Measurements from ENCODE around the gene ARL13B.
A peak's percentile ranks its signal among the peaks of the same experiment; 100 is the strongest.
"Not testable (repeated sequence)": the region's sequence is repeated elsewhere in the genome, so short reads cannot be mapped to it uniquely, and the experiment has no call there.

ARL13B gene

DNA sequence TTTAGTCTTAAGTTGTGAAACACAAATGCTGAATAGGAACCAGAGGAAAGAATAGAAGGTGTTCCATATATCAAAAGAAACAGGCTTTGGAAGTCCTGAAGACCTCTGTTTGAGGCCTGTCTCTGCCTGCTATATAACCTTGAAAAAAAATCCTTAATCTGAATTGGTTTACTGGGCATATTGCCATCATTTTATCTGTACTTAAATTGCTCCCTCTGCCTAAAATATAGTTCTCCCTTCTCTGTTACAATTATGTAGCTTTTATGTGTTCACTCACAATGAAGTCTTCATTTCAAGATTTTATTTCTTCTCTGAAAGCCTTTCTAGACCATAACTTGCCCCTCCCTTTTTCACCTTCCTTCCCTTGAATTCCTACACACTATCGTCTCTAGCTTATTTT lies 21.2 kb downstream of the ARL13B start:
- no peak for DNase-seq

DNA sequence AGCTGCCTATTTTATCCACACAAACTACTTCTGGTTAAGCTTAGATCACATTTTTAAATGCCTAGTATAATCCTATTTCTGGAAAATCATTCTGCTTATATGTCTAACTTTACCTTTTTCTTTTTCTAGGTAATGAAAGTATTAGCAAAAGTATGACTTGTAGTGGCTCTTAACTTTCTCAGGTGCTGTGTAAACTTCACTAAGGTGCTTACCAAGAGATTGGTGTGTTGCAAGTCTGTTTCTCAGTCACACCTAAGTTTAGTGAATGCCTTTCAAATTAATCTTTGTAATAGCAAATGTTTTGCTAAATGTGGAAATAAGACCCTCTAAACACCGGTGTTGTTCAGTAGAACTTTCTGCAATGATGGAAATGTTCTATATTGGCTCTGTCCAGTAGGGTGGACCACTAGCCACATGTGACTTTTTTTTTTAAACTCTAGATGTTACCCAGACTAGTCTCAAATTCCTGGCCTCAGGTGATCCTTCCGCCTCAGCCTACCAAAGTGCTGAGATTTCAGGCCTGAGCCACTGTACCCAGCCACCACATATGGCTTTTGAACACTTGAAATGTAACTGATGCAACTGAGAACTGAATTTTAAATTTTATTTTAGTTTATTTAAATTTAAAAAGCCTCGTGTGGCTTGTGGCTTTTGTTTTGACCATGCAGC lies 22.0 kb downstream of the ARL13B start:
- DNase-seq: no peak

DNA sequence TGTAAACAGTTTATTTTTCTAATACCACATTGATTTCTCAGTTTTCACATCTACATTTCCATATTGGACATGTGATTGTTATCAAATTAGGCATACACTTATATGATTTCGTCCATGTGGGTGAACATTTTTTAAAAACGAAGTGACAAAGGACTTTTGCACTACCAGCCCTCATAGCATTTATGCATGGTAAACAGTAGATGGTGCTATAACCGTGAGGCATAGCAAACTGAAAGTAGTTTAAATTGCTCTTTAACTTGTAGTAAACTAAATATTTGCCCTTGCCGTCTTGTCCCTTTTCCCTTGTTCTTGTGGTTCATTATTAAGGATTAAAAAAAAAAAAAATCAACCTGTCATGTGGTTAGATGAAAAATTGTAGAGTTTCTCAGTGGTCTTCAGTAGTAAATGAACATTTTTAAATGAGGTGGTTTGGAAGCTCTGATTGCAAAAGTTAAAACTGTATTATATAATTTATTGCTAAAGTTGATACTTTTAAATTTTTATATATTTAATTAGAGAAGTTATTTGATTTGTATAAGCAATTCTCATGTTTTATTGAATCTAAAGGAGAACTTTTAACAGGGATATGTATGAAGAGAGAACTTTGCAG lies 24.5 kb downstream of the ARL13B start:
- DNase-seq: peak; percentile 59

DNA sequence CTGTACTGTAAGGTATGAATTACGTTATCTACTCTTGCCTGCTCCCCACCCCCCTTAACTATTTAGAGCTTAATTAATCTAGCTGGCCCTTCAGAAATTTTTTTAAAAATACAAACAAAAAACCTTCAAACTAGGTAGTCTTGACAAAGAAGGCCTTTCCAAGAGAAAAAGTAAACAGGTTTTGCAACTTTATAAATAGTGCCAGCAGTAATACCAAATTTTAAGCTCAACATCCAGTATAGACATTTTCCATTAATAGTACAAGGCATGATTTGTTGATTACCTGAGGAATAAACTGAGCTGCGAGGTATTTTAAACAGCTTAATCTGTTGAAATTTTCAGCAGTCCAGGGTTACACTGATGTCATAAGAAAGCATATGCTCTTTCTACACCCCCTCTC lies 28.3 kb downstream of the ARL13B start:
- DNase-seq: no peak

DNA sequence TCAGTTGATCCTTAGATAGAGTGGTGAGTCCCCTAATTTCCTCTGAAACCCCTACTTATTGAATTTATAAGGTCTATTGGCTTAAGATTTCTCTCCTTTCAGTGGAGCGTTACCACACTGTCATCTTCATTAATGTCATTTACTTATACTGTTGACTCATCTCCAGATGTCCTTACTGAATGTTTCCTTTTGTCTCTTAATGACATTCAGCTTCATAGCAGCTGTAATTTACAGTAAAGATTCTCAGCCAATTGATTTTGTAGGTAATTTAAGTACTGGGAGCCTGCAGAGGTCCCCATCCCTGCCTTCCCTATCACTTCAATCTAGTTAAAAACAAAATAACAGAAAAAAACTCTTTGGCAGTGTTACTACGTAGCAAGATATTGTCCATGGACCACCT lies 29.7 kb downstream of the ARL13B start:
- peak; percentile 65 for DNase-seq

DNA sequence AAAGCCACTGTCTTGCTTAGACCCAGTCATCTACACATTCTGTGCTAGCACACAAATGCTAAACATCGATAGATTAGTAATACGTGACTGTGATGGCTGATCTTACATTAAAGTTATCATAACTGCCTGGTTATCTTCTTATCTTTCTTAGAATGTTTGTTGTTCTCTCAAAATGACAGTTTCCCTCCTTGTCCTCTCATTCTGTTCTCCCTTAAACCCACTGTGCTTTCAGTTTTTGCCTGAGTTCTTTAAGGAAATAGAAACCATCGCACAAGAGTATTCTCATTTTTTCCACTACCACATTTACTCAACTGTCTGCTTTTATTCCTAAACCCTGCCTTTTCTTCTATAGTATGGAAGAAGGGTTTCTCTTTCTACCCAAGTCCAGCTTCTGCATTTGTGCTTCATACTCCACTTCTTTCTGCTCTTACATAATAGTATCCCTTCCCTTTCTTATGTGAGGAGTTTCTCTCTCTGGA lies 31.3 kb downstream of the ARL13B start:
- DNase-seq: no peak

DNA sequence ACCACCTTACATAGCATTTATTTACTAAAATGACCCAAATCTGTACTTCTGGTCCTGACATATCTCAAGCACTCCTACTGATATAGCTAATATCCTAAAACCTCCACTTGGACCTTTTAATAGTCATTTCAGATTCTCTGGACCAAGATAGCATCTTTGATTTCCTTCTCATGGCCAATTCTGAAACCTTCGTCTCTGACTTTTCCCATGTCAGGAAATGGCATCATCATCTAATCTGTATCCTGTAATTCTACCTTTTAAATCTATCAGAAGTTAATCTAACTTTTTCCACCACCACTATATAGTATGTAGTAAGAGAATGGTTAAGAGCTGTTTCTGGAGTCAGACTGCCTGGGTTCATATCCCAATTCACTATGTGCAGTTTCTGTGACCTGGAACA lies 32.2 kb downstream of the ARL13B start:
- DNase-seq: no peak

DNA sequence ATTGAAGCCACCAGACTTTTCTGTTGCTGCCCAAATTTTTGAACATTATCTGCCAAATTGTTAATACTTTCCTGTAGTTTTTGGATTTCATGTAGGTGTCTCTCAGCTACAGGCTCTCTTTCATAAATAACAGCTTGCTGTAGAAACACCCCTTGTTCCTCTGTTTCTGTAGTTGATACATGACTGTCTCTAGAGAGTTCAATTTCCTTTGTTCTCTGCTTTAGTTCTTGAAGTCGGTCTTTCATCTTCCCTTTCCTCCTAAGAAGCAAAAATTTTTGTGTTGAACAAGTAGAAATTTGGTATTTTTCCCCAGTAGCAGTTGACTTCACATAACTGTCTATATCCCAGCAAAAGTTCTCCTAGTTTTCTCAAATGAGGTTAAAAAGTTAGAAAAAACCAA lies 35.1 kb downstream of the ARL13B start:
- DNase-seq: no peak

DNA sequence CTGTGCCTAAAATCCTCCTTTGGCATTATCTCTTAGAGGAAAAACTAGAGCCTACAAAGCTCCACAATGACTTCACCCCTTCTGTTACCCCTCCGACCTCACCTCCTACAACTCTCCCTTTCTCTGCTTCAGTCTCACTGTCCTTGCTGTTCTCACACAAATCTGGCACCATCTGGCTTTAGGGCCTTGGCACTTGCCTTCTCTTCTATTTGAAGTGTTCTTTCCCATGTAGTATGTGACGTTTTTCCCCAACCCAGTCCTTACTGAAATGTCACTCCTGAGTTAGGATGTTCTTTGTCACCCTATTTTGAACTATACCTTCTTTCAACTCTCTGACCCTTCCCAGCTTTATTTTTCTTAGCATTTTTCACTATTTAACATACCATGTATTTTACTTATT lies 39.7 kb downstream of the ARL13B start:
- DNase-seq: no peak

DNA sequence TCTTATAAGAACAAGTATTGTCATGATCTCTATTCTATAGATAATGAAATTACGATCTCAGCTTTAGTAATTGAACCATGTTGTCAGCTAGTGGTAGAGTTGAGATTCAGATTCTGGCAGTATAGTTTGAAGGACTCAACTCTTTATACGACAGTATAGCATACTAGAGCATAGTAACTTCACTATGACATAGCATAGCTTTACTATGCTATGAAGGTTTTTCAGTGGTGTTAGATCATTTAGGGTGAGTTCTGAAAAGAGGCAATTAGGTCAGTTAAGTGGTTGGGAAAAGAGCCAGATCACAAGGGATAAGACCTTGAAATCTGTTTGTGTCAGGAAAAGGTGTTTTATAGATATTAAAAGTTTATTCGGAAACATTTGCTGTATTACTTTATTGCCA lies 40.3 kb downstream of the ARL13B start:
- DNase-seq: no peak

DNA sequence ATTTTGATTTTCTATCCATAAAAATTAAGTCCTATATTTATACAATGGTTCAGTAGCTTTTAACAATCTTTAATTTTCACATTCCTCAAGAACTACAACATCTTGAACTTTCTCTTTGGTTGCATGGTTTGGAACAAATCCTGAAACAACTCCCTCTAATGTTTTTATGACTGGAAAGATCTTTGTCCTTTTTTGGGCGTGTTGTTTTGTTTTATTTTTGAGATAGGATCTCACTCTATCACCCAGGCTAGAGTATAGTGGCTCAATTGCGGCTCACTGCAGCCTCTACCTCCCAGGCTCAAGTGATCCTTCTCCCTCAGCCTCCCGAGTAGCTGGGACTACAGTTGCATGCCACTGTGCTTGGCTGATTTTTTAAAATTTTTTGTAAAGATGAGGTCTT lies 44.4 kb downstream of the ARL13B start:
- no peak for DNase-seq

DNA sequence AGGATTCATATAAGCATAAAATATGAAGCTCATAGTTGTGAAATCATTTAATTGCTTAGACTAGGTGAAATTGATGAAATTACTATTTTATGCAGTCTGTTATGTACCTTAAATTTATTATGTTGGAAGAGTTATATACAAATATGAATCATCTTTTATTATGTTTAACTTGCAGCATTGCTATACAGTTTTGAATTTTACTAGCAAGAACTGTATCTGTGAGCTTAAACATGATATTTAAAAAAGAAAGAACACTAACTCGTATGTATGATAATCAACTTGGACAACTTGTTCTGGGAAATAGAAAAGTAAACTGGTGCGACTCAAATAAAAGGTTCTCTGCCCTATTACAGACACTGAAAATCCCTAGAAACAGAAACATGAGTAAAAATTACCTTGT lies 46.7 kb downstream of the ARL13B start:
- no peak for DNase-seq

DNA sequence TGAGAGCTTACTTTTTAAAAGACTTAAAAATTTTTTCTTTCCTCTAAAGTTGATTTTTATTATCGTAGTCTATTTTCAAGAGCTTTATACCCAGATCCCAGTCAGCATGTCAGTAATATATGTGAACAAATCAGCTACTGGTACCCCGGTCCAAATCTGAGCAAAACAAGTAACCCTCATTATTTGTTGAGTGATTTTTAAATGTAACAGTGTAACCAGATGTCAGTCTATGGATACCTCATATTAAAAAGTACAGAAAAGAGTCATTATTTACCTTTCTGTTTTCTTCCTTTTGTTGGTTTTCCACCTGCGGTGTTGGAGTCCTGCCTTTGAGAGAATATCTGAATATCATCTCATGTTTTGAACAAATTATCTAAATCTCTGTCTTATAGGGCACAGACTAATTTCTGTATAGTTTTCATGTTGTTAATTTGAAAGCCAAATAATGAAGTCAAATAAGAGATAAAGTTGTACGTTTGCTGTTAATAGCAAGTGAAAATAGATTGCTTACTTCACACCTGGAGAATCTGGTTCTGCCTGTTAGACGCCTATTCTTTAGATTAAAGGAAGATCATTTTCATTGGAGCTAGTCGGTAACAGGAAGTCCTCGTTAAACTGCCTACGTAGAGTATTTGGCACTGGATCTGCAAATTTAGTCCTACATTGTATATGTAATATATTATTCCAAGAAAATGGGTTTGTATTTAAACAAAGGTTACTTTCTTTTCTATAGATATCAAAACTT lies 48.3 kb downstream of the ARL13B start, which contains the start of gene STX19:
Gene STX19, minus strand, starts transcription at position 505 of the 745 bp plus-strand sequence. CDS start 13,328 bp downstream, outside the sequence.
- peak; percentile 76 for DNase-seq

DNA sequence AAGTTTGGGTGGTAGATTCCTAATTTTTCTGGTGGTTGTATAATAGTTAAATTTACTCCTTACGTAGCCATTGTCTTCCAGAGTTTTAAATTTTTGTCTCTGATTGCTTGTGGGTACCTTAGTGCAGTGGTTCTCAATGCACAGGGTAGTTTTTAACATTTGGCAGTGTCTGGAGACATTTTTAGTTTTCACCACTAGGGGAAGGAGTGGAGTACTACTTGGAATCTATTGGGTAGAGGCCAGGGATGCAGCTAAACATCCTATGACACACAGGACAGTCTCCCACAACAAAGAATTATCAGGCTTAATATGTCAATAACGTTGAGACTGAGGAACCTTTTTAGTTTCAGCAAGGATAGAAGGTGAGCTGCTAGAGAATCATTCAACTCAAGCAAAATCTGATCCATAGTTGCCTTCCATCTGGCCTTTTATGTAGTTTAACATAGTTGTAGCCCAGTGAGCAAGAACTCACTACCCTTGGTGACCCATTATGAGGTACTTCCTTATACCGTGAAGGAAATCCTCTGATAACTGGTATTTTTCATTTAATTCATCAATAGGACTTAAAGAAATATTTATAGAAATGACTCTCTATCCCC lies 57.1 kb downstream of the ARL13B start:
- DNase-seq: peak; percentile 36

DNA sequence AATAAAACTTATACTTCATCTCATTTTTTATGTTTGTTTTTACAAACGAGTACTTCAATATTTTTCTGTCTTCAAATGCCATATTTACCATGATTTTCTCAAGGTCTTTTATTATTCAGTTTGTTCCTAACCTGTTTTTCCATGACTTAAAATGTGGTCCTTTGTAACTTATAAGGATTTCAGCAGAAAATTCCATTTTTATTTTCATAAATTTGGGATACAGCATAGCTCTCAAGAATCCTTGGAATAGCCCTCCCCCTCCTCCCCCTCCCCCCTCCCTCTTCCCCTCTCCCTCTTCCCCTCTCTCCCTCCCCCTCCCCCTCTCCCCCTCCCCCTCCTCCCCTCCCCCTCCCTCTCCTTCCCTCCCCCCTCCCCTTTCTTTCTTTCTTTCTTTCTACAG lies 63.3 kb downstream of the ARL13B start:
- no peak for DNase-seq

DNA sequence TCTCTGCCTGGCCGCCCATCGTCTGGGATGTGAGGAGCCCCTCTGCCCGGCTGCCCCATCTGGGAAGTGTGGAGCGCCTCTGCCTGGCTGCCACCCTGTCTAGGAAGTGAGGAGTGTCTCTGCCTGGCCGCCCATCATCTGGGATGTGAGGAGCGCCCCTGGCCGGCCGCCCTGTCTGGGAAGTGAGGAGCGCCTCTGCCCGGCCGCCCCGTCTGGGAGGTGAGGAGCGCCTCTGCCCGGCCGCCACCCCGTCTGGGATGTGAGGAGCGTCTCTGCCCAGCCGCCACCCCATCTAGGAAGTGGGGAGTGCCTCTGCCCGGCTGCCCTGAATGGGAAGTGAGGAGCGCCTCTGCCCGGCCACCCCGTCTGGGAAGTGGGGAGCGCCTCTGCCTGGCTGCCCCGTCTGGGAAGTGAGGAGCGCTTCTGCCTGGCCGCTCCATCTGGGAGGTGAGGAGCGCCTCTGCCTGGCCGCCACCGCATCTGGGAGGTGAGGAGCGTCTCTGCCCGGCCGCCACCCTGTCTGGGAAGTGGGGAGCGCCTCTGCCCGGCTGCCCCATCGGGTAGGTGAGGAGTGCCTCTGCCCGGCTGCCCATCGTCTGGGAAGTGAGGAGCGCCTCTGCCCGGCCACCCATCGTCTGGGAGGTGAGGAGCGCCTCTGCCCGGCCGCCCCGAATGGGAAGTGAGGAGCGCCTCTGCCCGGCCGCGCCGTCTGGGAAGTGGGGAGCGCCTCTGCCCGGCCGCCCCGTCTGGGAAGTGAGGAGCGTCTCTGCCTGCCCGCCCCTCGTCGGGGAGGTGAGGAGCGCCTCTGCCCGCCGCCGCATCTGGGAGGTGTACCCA lies 64.4 kb downstream of the ARL13B start:
- DNase-seq: not testable (repeated sequence)

DNA sequence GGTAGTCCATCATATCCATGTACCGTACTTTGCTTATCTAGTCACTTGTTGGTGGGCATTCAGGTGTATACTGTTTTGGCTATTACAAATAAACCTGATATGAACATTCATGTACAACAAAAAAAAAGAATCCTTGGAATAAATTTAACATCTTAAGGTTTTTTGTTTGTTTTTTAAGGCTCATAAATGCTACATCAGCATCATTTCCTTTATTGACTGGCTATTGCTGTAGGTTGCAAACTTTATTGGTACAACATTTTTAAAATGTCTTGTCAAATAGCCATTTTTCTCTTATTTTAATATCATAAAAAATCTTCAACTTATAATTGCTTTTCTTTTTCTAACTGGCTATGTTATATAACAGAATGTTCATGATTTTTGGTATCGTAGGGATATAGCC lies 66.6 kb downstream of the ARL13B start:
- DNase-seq: no peak

DNA sequence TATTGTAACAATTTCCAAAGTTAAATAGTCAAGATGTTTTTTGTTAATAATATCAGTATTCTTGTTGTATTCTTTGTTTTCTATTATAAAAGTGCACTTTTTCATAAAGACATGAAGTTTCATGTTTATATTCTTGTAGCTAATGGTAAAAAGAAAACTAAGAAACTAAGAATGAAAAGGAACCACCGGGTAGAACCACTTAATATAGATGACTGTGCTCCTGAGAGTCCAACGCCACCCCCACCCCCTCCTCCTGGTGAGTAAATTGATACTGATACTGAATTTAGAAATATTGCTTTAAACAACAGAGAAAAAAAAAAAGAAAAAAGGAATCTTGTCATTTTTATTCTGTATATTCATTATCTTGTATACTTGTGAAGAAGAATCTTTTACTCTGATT lies 69.3 kb downstream of the ARL13B start:
- no peak for DNase-seq

DNA sequence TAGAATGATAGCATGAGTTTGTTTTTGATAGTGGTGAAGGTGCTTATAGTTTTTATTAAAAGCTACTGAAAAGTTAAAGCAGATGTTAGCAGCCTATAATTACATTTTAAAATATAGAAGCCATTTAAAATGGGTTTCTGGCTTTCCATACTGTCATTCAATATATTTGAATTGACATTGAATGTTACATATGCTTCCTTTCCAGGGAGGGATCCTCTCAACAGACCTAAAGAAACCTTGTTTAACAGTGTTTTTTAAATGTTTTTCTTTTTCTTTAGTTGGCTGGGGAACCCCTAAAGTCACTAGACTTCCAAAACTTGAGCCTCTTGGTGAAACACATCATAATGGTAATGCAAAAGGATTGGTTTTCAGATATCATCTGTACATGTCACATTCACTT lies 70.6 kb downstream of the ARL13B start:
- DNase-seq: no peak

DNA sequence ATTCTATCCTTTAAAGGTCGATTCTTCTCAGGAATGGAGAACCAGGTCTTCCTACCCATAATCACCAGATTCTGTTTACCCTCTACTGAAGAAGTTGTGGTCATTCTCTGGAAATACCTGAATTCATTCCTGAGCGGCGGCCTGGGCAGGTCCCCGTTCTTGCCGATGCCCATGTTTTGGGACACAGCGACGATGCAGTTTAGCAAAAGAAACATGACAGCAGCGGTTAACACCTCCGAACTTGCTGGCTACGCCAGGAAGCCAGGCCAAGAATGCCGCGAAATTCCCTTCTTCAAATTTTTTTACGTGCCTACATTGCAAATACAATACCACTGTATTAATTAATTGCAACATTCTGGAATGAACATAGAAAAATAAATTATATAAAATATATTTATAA lies 81.3 kb downstream of the ARL13B start:
- no peak for DNase-seq

DNA sequence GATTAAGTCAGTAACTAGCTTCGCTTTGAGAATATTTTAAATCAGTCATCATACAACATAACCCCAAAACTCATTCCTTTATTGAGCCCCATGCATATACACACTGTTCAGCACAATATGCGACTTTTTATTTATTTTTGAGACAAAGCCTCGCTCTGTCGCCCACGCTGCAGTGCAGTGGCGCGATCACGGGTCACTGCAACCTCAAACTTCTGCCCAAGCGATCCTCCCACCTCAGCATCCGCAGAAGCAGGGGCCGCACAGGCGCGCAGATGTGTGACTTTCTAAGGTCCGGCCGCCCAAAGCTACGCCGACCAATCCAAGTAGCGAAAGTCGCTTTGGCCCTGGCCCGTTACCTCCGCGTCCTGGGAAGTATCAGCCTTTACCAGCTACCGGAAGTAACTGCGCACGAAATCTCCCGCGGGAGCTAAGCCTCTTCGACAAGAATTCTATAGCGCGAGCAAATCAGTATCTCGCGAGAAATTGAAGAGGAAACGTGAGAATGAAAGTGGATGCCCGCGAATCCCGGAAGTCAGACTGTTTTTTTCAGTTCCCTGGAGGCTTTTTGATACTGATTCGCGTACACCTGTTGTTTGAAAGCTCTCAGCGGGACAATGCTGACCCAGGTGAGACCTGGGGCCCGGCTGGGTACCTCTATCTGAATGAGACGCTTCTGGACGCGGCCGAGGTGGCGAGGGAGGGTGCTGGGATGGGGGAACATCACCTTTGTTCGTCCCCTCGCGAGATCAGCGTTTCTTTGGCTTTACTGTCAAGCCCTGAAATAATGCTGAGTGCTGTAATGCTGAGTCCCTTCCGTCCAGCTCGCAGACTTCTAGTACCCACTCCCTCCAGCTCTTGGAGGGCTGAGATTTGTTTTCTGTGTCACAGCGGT lies 82.8 kb downstream of the ARL13B start, which contains the start of the genes DHFR2 and NSUN3:
Gene DHFR2, minus strand, starts transcription at position 404 of the 892 bp plus-strand sequence. CDS start 1,405 bp downstream, outside the sequence.
Gene NSUN3, plus strand, starts transcription at position 549 of the 892 bp plus-strand sequence. Its CDS starts 66 bp downstream, at position 615.
- DNase-seq: peak; percentile 96
